Measurements from ENCODE around the gene HIPK2.

- no peak for TF ChIP-seq POLR2A (IDR thresholded peaks at IDR 0.05; ENCODE audit: low read depth, low read length)
- TF ChIP-seq POLR2AphosphoS5 (IDR thresholded peaks at IDR 0.05; ENCODE audit: low read depth, low read length) = no peak
- TF ChIP-seq TAF1 (IDR thresholded peaks at IDR 0.05; ENCODE audit: borderline replicate concordance, low read depth, low read length) = no peak
These were observed 177.5 kb downstream of the HIPK2 start for GRCh38 chr7:139600306-139600705.
